ENCODE results near the gene CLN5. TPM values are rescaled to one million over a fixed set of nuclear protein-coding genes. Genes with fewer than 3 reads are reported as not detected.
"Not testable (repeated sequence)": the region's sequence is repeated elsewhere in the genome, so short reads cannot be mapped to it uniquely, and the experiment has no call there.

Gene CLN5
- total RNA-seq, result 10 to 100 TPM; 14.7 to 18.7 (median 17.1) TPM

DNA sequence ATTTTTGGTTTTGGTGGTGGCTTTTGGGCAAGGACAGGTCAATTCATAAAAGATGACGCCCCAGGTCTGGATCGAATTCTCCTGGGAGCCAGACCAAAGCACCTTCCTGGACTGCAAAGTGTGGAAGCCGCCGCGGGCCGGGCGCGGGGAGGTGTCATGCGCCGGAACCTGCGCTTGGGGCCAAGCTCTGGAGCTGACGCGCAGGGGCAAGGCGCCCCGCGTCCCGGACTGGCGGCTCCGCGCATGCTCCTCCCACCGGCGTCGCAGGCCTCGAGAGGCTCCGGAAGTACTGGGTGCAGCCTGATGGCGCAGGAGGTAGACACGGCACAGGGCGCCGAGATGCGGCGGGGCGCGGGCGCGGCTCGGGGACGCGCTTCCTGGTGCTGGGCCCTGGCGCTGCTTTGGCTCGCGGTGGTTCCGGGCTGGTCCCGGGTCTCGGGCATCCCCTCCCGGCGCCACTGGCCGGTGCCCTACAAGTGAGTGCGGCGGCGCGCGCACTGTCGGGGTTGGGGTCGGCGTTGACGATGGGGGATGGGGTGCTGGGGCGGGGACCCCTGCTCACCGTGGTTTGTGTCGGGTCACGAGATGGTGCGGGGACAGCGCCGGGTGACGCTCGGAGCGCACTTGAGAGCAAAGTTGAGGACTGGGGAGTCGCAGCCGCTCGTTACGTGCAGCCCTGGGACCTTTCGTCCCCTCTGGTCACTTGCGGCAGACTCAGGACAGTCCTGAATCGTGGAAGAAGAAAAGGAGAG lies at the start of gene CLN5:
TSS of gene CLN5 (plus strand) at position 286 of the 752 bp plus-strand sequence. CDS start at position 304, 18 bp downstream.
- H3K9me3 Mint-ChIP-seq, result no peaks in the 10 kb centered on the region
- H3K27me3 Mint-ChIP-seq (ENCODE audit: low read depth), result peaks cover 4% of the 10 kb centered on the region
- H3K4me1 Mint-ChIP-seq (ENCODE audit: low read depth), result peaks cover 40% of the 10 kb centered on the region
- H3K36me3 Mint-ChIP-seq (ENCODE audit: insufficient read depth), result peaks cover 6% of the 10 kb centered on the region
- H3K4me3 Mint-ChIP-seq, result peak within 1 kb of the TSS; percentile 95
- DNase-seq, result peak; percentile 91
- peak; percentile 92 to 95 for ATAC-seq

DNA sequence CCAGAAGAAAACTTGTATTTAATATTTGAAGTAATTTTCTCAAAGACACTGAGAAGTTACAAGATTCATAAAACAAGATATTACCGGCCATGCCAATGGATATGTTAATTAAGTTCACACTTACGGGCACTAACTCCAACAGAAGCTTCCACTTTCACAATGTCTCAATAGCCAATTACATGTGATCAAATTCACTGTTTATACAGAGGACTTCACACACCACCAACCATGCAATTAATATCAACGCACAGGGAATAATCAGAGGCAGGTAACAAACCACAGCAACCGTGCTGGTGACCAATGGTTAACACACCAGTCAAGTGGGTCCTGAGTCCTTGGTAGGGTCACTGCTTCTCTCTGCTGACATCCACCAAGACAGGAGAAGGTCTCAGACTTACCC lies 49.5 kb upstream of the CLN5 start:
- no peaks in the 10 kb centered on the region for H3K4me1 Mint-ChIP-seq (ENCODE audit: low read depth)
- H3K4me3 Mint-ChIP-seq, result no peak overlapping the region
- no peak for DNase-seq
- no peaks in the 10 kb centered on the region for H3K27me3 Mint-ChIP-seq (ENCODE audit: low read depth)
- ATAC-seq, result no peak
- H3K9me3 Mint-ChIP-seq, result no peaks in the 10 kb centered on the region
- no peaks in the 10 kb centered on the region for H3K36me3 Mint-ChIP-seq (ENCODE audit: insufficient read depth)

DNA sequence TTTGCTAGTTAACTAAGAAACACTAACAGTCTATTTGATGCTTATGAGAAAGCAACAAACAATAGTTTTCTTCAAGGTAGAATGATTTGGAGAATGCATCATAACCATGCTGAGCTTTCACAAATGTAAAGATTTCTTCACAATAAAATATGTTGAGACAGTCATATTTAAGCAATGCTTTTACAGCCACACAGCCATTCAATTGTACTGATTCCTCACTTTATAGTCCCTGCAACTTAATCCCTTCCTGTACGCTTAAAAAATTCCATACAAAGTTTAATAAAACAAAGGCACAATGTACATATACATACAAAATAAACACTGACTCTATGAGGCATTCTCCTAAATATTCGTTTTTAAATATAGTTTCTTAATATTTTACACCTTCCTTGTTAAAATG lies 48.2 kb upstream of the CLN5 start:
- H3K4me1 Mint-ChIP-seq (ENCODE audit: low read depth), result no peaks in the 10 kb centered on the region
- no peaks in the 10 kb centered on the region for H3K36me3 Mint-ChIP-seq (ENCODE audit: insufficient read depth)
- no peak for DNase-seq
- no peaks in the 10 kb centered on the region for H3K27me3 Mint-ChIP-seq (ENCODE audit: low read depth)
- H3K9me3 Mint-ChIP-seq, result no peaks in the 10 kb centered on the region
- H3K4me3 Mint-ChIP-seq, result no peak overlapping the region
- ATAC-seq, result no peak

DNA sequence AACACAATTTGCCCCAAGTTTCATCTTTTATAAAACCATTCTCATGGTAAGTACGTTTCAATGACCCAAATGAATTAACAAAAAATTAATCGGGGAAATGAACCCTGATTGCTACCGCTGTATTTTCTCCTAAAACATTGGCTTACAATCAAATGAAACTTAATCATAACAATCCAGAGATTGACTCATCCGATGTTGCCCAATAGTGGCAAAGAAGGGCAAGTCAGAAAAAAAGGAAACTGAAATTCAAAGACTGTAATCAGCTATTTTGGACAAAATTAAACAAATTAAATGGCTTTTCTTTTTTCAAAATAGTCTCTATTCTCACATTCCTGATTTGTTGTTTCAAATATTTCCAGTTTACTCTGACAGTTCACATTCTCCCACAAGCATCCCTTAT lies 47.4 kb upstream of the CLN5 start:
- H3K4me3 Mint-ChIP-seq, result no peak overlapping the region
- DNase-seq (no peak), ATAC-seq (no peak)
- H3K27me3 Mint-ChIP-seq (ENCODE audit: low read depth), result no peaks in the 10 kb centered on the region
- H3K4me1 Mint-ChIP-seq (ENCODE audit: low read depth), result no peaks in the 10 kb centered on the region
- no peaks in the 10 kb centered on the region for H3K9me3 Mint-ChIP-seq
- no peaks in the 10 kb centered on the region for H3K36me3 Mint-ChIP-seq (ENCODE audit: insufficient read depth)

DNA sequence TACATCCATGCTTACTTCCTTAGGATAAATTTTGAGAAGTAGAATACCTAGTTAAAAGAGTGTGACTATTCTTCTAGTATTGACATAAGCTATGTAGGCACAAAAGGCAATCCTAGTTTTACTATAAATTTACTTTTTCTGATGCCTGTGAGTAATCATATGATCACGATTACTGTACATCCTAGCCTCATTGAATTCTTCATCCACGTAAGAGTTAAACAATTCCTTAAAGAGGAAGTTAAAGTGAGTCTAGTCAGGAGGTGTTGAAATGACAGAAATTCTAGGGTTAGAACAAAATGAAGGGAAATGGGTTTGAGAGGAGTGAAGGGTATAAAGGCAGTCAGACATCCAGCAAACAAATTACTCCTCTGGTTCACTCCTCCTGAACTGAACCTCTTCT lies 43.7 kb upstream of the CLN5 start, which contains the start of gene ACOD1:
TSS of gene ACOD1 (plus strand) at position 363 of the 400 bp plus-strand sequence. CDS start 48 bp downstream, outside the sequence.
- Mint-ChIP-seq H3K4me1 (ENCODE audit: low read depth) (no peaks in the 10 kb centered on the region), H3K4me3 (no peak within 1 kb of the TSS), H3K36me3 (ENCODE audit: insufficient read depth) (no peaks in the 10 kb centered on the region), H3K27me3 (ENCODE audit: low read depth) (peaks cover 9% of the 10 kb centered on the region), H3K9me3 (no peaks in the 10 kb centered on the region)
- no peak for DNase-seq
- no peak for ATAC-seq

DNA sequence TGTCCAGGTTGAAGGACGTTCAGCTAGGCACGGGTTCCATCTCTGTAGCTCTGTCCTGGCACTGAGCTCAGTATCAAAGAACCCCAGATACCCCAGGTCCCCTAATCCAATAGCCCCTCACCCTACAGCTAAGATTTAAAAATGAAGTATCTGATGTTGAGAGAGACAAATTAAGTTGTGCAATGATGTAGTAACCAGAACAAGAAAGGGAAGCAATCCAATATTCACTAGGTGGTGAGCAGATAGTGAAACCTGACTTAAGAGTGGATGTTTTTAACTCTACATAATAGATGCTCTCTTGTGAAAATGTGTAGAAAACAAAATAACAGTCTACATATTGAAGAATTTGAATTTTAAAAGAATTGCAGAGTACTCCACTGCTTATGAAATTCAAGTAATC lies 41.8 kb upstream of the CLN5 start:
- no peaks in the 10 kb centered on the region for H3K36me3 Mint-ChIP-seq (ENCODE audit: insufficient read depth)
- ATAC-seq, result no peak

DNA sequence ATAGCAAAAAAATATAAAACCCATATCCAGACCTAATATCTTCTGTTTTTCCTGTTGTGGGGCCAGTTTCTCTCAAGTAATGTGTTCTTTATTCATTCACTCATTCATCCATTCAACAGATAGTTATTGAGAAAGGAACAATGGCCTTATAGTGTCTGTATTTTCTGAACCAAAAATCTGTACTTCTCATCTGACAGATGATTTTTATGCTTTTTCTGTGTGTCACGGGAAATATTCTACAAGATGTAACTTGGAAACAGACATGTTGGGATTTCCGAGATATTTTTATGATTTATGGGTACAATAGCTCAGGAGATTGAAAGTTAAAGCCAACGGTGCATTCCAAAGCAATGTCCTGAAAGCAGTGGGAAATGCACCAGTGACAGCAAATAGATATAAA lies 37.9 kb upstream of the CLN5 start:
- no peak for ATAC-seq
- no peaks in the 10 kb centered on the region for H3K9me3 Mint-ChIP-seq
- peaks cover 15% of the 10 kb centered on the region for H3K27me3 Mint-ChIP-seq (ENCODE audit: low read depth)
- no peaks in the 10 kb centered on the region for H3K4me1 Mint-ChIP-seq (ENCODE audit: low read depth)
- H3K36me3 Mint-ChIP-seq (ENCODE audit: insufficient read depth), result no peaks in the 10 kb centered on the region
- DNase-seq, result no peak
- H3K4me3 Mint-ChIP-seq, result no peak overlapping the region

More for the DNA sequence above, 41.8 kb upstream of the CLN5 start:
- Mint-ChIP-seq H3K4me1 (ENCODE audit: low read depth) (no peaks in the 10 kb centered on the region), H3K4me3 (no peak overlapping the region), H3K9me3 (no peaks in the 10 kb centered on the region), H3K27me3 (ENCODE audit: low read depth) (peaks cover 9% of the 10 kb centered on the region)
- DNase-seq, result no peak

DNA sequence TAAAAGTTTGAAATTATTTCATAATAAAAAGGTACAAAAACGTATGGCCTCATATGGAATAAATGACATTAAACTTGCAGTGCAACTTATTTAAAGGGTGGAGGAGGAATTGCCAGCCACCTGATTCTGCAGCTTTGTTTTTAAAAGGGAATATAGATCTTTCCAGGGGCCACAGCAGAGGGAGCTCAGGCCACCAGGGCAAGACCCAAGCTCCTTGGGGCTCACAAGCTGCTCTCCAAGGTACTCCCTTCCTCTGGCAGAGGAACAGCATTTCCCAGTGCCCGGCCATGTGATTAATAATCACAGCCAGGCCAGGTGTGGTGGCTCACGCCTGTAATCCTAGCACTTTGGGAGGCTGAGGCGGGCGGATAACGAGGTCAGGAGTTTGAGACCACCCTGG lies 37.3 kb upstream of the CLN5 start:
- no peak for DNase-seq
- Mint-ChIP-seq H3K27me3 (ENCODE audit: low read depth) (peaks cover 15% of the 10 kb centered on the region), H3K4me3 (no peak overlapping the region), H3K9me3 (no peaks in the 10 kb centered on the region), H3K4me1 (ENCODE audit: low read depth) (no peaks in the 10 kb centered on the region), H3K36me3 (ENCODE audit: insufficient read depth) (no peaks in the 10 kb centered on the region)
- no peak for ATAC-seq

DNA sequence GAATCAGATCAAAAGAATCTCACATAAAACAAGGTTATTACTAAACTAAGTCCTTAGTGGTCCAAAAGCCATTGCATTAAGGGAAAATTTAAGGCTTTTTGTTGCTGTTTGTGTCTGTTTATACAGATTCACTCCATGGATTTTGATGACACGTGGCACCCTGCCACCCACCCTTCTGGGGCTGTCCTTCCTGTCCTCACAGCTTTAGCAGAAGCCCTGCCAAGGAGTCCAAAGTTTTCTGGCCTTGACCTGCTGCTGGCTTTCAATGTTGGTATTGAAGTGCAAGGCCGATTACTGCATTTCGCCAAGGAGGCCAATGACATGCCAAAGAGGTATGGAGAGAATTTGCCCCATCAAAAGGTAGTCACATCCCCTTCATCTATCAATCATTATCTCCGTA lies 36.7 kb upstream of the CLN5 start:
- Mint-ChIP-seq H3K36me3 (ENCODE audit: insufficient read depth) (no peaks in the 10 kb centered on the region), H3K4me1 (ENCODE audit: low read depth) (no peaks in the 10 kb centered on the region), H3K4me3 (no peak overlapping the region), H3K9me3 (peaks cover 2% of the 10 kb centered on the region), H3K27me3 (ENCODE audit: low read depth) (peaks cover 15% of the 10 kb centered on the region)
- DNase-seq (no peak), ATAC-seq (no peak)

DNA sequence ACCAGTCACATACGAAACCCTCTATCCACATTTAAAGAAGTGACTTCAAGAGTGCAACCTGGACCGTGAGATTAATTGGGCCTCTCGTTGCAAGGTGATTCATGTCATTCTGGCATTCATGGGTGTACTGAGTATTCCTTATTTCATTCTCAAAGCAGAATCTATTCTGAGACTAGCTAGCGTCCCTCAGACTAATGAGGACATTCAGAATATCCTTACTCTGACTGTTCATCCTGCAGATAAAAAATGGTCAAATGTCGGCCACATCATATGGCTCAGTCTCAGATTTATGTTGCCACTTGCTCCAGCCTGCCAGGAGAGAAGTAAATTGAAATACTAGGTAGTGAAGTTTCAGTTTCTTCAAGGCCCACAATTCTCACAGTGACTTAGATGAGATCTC lies 36.2 kb upstream of the CLN5 start:
- no peak for ATAC-seq
- H3K36me3 Mint-ChIP-seq (ENCODE audit: insufficient read depth), result no peaks in the 10 kb centered on the region
- peaks cover 7% of the 10 kb centered on the region for H3K9me3 Mint-ChIP-seq
- H3K4me3 Mint-ChIP-seq, result no peak overlapping the region
- H3K27me3 Mint-ChIP-seq (ENCODE audit: low read depth), result peaks cover 13% of the 10 kb centered on the region
- no peak for DNase-seq
- no peaks in the 10 kb centered on the region for H3K4me1 Mint-ChIP-seq (ENCODE audit: low read depth)

DNA sequence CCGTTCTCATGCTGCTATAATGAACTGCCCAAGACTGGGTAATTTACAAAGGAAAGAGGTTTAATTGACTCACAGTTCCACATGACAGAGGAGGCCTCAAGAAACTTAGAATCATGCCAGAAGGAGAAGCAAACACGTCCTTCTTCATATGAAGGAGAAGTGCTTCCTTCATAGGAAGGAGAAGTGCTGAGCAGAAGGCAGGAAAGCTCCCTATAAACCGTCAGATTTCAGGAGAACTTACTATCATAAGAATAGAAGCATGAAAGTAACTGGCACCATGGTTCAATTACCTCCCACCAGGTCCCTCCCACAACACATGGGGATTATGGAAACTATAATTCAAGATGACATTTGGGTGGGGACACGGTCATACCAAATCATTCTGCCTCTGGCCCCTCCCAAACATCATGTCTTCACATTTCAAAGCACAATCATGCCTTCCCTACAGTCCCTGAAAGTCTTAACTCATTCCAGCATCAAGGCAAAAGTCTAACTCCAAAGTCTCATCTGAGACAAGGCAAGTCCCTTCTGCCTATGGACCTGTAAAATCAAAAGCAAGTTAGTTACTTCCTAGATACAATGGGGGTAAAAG lies 32.9 kb upstream of the CLN5 start:
- Mint-ChIP-seq H3K4me1 (ENCODE audit: low read depth) (no peaks in the 10 kb centered on the region), H3K4me3 (no peak overlapping the region), H3K27me3 (ENCODE audit: low read depth) (peaks cover 5% of the 10 kb centered on the region), H3K9me3 (peaks cover 15% of the 10 kb centered on the region), H3K36me3 (ENCODE audit: insufficient read depth) (no peaks in the 10 kb centered on the region)
- ATAC-seq (no peak), DNase-seq (no peak)

DNA sequence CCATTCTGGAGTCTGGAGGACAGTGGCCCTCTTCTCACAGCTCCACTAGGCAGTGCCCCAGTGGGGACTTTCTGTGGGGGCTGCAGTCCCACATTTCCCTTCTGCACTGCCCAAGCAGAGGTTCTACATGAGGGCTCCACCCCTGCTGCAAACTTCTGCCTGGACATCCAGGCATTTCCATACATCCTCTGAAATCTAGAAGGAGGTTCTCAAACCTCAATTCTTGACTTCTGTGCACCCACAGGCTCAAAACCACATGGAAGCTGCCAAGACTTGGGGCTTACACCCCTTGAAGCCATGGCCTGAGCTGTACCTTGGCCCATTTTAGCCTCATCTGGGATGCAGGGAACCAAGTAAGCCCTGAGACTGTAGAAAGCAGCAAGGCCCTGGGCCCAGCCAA lies 32.1 kb upstream of the CLN5 start:
- ATAC-seq; H3K4me1 Mint-ChIP-seq (ENCODE audit: low read depth); H3K27me3 Mint-ChIP-seq (ENCODE audit: low read depth); H3K4me3 Mint-ChIP-seq; H3K36me3 Mint-ChIP-seq (ENCODE audit: insufficient read depth); DNase-seq: not testable (repeated sequence)
- peaks cover 15% of the 10 kb centered on the region for H3K9me3 Mint-ChIP-seq

DNA sequence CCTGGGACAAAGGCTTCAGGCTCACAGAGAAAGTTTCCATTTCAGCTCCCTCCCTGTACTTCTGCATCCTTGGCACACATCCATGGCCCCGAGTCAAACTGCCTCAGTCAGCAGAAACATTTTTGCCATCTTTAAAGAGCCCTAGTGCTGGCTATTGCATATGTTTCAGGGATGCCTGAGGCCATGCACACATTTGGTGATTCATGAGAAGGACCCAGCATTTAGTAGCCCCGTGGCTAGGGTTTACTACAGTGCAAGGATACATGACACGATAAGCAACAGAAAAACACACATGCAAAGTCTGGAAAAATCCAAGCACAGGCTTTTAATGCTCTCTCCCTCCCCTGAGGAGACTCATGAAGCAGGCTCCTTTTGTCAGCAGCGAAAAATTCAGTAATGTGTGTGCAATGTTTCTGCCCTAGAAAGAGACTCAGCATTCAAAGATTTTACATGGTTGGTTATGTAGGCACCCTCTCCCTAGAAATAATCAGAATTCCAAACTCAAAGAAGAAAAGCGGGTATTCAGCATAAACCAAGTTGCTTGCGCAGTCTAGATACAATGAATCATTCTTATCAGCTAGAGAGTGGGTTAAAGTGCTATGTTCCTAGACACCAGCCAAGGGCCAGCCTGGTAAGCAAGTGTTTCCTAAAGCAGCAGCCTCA lies 26.0 kb upstream of the CLN5 start:
- Mint-ChIP-seq H3K36me3 (ENCODE audit: insufficient read depth) (no peaks in the 10 kb centered on the region), H3K4me3 (no peak overlapping the region), H3K9me3 (peaks cover 5% of the 10 kb centered on the region), H3K27me3 (ENCODE audit: low read depth) (peaks cover 25% of the 10 kb centered on the region), H3K4me1 (ENCODE audit: low read depth) (no peaks in the 10 kb centered on the region)
- ATAC-seq, result no peak
- no peak for DNase-seq

DNA sequence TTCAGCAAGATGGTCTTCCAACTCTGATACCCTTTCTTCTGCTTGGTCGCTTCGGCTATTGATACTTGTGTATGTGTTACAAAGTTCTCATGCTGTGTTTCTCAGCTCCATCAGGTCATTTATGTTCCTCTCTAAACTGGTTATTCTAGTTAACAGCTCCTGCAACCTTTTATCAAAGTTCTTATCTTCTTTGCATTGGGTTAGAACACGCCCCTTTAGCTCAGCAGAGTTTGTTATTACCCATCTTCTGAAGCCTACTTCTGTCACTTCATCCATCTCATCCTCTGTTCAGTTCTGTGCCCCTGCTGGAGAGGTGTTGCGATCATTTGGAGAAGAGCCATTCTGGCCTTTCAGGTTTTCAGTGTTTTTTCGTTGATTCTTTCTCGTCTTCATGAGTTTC lies 24.9 kb upstream of the CLN5 start:
- Mint-ChIP-seq H3K9me3 (no peaks in the 10 kb centered on the region), H3K27me3 (ENCODE audit: low read depth) (peaks cover 35% of the 10 kb centered on the region), H3K36me3 (ENCODE audit: insufficient read depth) (no peaks in the 10 kb centered on the region), H3K4me3 (no peak overlapping the region), H3K4me1 (ENCODE audit: low read depth) (no peaks in the 10 kb centered on the region)
- DNase-seq (no peak), ATAC-seq (no peak)

DNA sequence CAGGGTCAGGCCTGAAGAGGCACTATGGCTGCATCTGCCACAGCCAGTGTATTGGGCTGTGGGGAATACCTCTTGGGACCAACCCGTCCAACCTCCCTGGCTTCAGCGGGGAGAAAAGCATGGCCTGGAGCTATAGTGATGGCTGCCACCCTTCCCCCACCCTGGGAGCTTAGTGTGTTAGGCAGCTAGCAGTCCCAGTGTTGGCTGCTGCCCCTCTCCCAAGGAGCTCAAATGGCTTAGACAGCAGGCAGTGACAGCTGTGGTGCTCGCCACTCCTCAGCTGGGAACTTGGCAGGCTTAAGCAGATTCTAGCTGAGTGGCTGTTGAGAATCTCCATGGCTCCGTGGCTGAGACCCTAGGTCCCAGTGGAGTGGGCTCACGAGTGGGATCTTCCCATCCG lies 23.8 kb upstream of the CLN5 start:
- ATAC-seq (no peak), DNase-seq (no peak)
- no peaks in the 10 kb centered on the region for H3K9me3 Mint-ChIP-seq
- H3K4me1 Mint-ChIP-seq (ENCODE audit: low read depth), result no peaks in the 10 kb centered on the region
- no peak overlapping the region for H3K4me3 Mint-ChIP-seq
- no peaks in the 10 kb centered on the region for H3K36me3 Mint-ChIP-seq (ENCODE audit: insufficient read depth)
- peaks cover 45% of the 10 kb centered on the region for H3K27me3 Mint-ChIP-seq (ENCODE audit: low read depth)

Data from activated T-cell treated with anti-CD3 and anti-CD28 coated beads, Interleukin-2, amount 50 U/mL, for 4 hours (primary cell).